Esophagus squamous epithelium (tissue), 5 donors: ENCODE measurements around the gene KCNAB2. TPM values are rescaled to one million over a fixed set of nuclear protein-coding genes. Genes with fewer than 3 reads are reported as not detected.

Experiments
- DNase-seq: peaks from one replicate; lab custom pipeline; 2025; lab: John Stamatoyannopoulos, UW
- H3K27ac ChIP-seq, 4 donors: fragments of 200-600 bp; sonication (generic); one replicate each; pipeline ENCODE4 v1.5.1; 2016 to 2019; ENCODE audit warnings: mild to moderate bottlenecking in 1 of 4
- H3K27me3 ChIP-seq, 4 donors: fragments of 200-600 bp; sonication (generic); 1 replicate in 3 of 4; 2 replicates in 1 of 4; pipeline versions ENCODE4 v1.5.1 to v1.6.0; 2017 to 2021; ENCODE audit warnings: antibody characterized with exemption in 1 of 4
- H3K36me3 ChIP-seq, 3 donors: fragments of 200-600 bp; sonication (generic); one replicate each; pipeline ENCODE4 v1.5.1; 2016 to 2019
- H3K4me1 ChIP-seq, 3 donors: fragments of 200-600 bp; sonication (generic); one replicate each; pipeline ENCODE4 v1.5.1; 2017 to 2019
- H3K4me3 ChIP-seq, 4 donors: fragments of 200-600 bp; sonication (generic); 1 replicate in 3 of 4; 2 replicates in 1 of 4; pipeline ENCODE4 v1.5.1; 2016 to 2019; ENCODE audit warnings: mild to moderate bottlenecking in 2 of 4, moderate library complexity in 1 of 4
- H3K9me3 ChIP-seq, 3 donors: fragments of 200-600 bp; sonication (generic); one replicate each; pipeline ENCODE4 v1.5.1; 2016 to 2019
- CTCF ChIP-seq, 6 experiments: fragments of 450-650 bp in 4 of 6; fragments of 200-600 bp in 2 of 6; sonication (generic) in 2 of 6; IDR thresholded peaks; one replicate each; pipeline ENCODE4 v1.5.1; 2016 to 2019; ENCODE audit warnings: antibody characterized with exemption in 6 of 6, mild to moderate bottlenecking in 4 of 6, moderate library complexity in 4 of 6
- POLR2A ChIP-seq, 4 donors: fragments of 450-650 bp; IDR thresholded peaks; one replicate each; pipeline ENCODE4 v1.6.1; 2017; ENCODE audit warnings: antibody characterized with exemption in 4 of 4, mild to moderate bottlenecking in 4 of 4, moderate library complexity in 3 of 4
- WGBS, 2 donors: methylation state at CpG; one replicate each; pipeline ENCODE4 v1.1.5; 2018; 5-methylcytosine and 5-hydroxymethylcytosine counted together
- intact Hi-C: fragments of 100-400 bp; cut with DNase I; formaldehyde crosslinking; loops from one replicate; pipeline ENCODE4 v1.15.0; 2022
- total RNA-seq, 4 donors: library from RNA; depleted of rRNA; stranded (reverse); fragments of >200 nt; gene quantifications; one replicate each; pipeline ENCODE4 v1.1.0, GENCODE V29; 2016
- donor health status: DM: yes; HTN: yes; CAD: no.

KCNAB2 gene
- total RNA-seq, 4 donors from 2014 or later: 1.8 to 9.3 (median 3.9) TPM

GRCh38 chr1:6131561-6131960, 85.9 kb downstream of the KCNAB2 start:
- peaks cover 0 to 47% (median 0%) of the 10 kb centered on the region in 4 donors for H3K27me3 ChIP-seq
- peaks cover 0 to 6% (median 0%) of the 10 kb centered on the region in 3 donors for H3K9me3 ChIP-seq
- peaks cover 0 to 12% (median 0%) of the 10 kb centered on the region in 3 donors for H3K4me1 ChIP-seq
- 89 to 100% methylated on average over 1 to 5 of the region's 9 CpGs for WGBS, 2 donors
- H3K4me3 ChIP-seq: no peak overlapping the region
- no peak for TF ChIP-seq POLR2A (IDR thresholded peaks at IDR 0.05)
- TF ChIP-seq CTCF (IDR thresholded peaks at IDR 0.05): no peak
- DNase-seq: no peak
- intact Hi-C loops: no loop called here
- no peaks in the 10 kb centered on the region for H3K36me3 ChIP-seq
- H3K27ac ChIP-seq: no peak overlapping the region

GRCh38 chr1:6133146-6133895, 87.6 kb downstream of the KCNAB2 start:
- no peak overlapping the region for H3K27ac ChIP-seq
- no peaks in the 10 kb centered on the region for H3K36me3 ChIP-seq
- 68 to 75% methylated on average over 7 to 9 of the region's 15 CpGs for WGBS, 2 donors
- DNase-seq: no peak
- H3K4me1 ChIP-seq: no peaks in the 10 kb centered on the region
- no peak overlapping the region for H3K4me3 ChIP-seq
- H3K9me3 ChIP-seq: peaks cover 0 to 6% (median 0%) of the 10 kb centered on the region in 3 donors
- TF ChIP-seq CTCF (IDR thresholded peaks at IDR 0.05) (no peak), POLR2A (IDR thresholded peaks at IDR 0.05) (no peak)
- H3K27me3 ChIP-seq: peaks cover 0 to 34% (median 0%) of the 10 kb centered on the region in 4 donors
- intact Hi-C loops: no loop called here

- 70% methylated on average over 2 of the region's 11 CpGs; no CpG with 5 or more reads in 1 of the 2 donors for WGBS, 2 donors
- Histone ChIP-seq H3K27ac (no peak overlapping the region), H3K4me1 (no peaks in the 10 kb centered on the region), H3K4me3 (no peak overlapping the region), H3K9me3 (peaks cover 0 to 6% (median 0%) of the 10 kb centered on the region in 3 donors), H3K36me3 (no peaks in the 10 kb centered on the region), H3K27me3 (peaks cover 0 to 33% (median 0%) of the 10 kb centered on the region in 4 donors)
- TF ChIP-seq POLR2A (IDR thresholded peaks at IDR 0.05) (no peak), CTCF (IDR thresholded peaks at IDR 0.05) (no peak)
- intact Hi-C loops: no loop called here
- DNase-seq: no peak
These were observed 88.5 kb downstream of the KCNAB2 start for GRCh38 chr1:6134206-6134605.

- peaks cover 0 to 36% (median 0%) of the 10 kb centered on the region in 4 donors for H3K27me3 ChIP-seq
- 49 to 76% methylated on average over 13 to 17 of the region's 22 CpGs for WGBS, 2 donors
- intact Hi-C loops: no loop called here
- H3K9me3 ChIP-seq: peaks cover 0 to 6% (median 0%) of the 10 kb centered on the region in 3 donors
- H3K36me3 ChIP-seq: no peaks in the 10 kb centered on the region
- no peak for DNase-seq
- H3K27ac ChIP-seq: no peak overlapping the region
- TF ChIP-seq CTCF (IDR thresholded peaks at IDR 0.05) (no peak), POLR2A (IDR thresholded peaks at IDR 0.05) (no peak)
- no peaks in the 10 kb centered on the region for H3K4me1 ChIP-seq
- H3K4me3 ChIP-seq: no peak overlapping the region
These were observed 89.2 kb downstream of the KCNAB2 start for GRCh38 chr1:6134741-6135510.
